ENCODE results near the gene SNAP25.

DNA sequence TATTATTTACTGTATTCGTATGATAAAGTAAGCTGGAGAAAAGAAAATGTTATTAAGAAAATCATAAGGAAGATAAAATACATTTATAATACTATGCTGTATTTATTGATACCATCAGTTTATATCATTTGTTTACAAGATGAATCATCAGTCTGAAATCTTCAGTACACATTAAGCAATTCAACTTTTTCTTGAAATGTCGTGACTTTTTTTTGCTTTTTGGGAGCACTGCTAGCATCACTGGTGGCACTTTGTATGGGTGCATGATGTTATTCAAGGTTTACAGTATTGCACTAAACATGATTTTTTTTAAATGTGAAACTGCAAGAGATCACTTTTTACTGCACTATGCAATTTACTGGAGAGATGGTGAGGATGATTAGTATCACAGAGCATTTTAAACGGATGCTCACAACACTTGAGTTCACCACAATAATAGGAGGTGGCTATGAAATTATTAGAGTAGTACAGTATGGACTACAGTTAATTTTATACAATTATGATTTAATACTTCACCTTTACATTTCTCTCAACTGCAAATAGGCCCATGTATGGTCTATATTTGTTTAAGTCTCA lies 85.9 kb downstream of the SNAP25 start:
- TF ChIP-seq, protein P1, sequence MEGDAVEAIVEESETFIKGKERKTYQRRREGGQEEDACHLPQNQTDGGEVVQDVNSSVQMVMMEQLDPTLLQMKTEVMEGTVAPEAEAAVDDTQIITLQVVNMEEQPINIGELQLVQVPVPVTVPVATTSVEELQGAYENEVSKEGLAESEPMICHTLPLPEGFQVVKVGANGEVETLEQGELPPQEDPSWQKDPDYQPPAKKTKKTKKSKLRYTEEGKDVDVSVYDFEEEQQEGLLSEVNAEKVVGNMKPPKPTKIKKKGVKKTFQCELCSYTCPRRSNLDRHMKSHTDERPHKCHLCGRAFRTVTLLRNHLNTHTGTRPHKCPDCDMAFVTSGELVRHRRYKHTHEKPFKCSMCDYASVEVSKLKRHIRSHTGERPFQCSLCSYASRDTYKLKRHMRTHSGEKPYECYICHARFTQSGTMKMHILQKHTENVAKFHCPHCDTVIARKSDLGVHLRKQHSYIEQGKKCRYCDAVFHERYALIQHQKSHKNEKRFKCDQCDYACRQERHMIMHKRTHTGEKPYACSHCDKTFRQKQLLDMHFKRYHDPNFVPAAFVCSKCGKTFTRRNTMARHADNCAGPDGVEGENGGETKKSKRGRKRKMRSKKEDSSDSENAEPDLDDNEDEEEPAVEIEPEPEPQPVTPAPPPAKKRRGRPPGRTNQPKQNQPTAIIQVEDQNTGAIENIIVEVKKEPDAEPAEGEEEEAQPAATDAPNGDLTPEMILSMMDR (IDR thresholded peaks at IDR 0.05): no peak
- TF ChIP-seq POLR2A (IDR thresholded peaks at IDR 0.05) (no peak), POLR2AphosphoS5 (IDR thresholded peaks at IDR 0.05) (no peak)
